ENCODE data around the gene NOL4L. TPM values are rescaled to one million over a fixed set of nuclear protein-coding genes. Genes with fewer than 3 reads are reported as not detected.

Gene NOL4L
- total RNA-seq, 6 experiments from 2014 or later = 12.0 to 16.3 (median 13.2) TPM

DNA sequence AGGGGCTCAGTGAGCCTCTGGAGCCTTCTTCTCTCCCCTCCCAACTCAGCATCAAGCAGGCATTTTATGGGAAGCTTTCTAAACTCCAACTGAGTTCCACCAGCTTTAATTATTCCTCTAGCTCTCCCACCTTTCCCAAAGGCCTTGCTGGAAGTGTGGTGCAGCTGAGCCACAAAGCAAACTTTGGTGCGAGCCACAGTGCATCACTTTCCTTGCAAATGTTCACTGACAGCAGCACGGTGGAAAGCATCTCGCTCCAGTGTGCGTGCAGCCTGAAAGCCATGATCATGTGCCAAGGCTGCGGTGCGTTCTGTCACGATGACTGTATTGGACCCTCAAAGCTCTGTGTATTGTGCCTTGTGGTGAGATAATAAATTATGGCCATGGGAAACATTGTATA is 148.2 kb downstream of the NOL4L start:
- DNase-seq = no peak
- no peak for TF ChIP-seq CTCF (IDR thresholded peaks at IDR 0.05)
- H3K4me1 Mint-ChIP-seq (ENCODE audit: low read depth) = peaks cover 25% of the 10 kb centered on the region
- peaks cover 47% of the 10 kb centered on the region for H3K36me3 Mint-ChIP-seq (ENCODE audit: low read depth)
- no peak overlapping the region for H3K4me3 Mint-ChIP-seq
- peaks cover 14% of the 10 kb centered on the region for H3K27me3 Mint-ChIP-seq (ENCODE audit: insufficient read depth)
- H3K9me3 Mint-ChIP-seq = no peaks in the 10 kb centered on the region
- no peak overlapping the region for H3K27ac Mint-ChIP-seq

GRCh38 chr20:32436142-32436861 is 148.8 kb downstream of the NOL4L start:
- TF ChIP-seq CTCF (IDR thresholded peaks at IDR 0.05) = no peak
- H3K36me3 Mint-ChIP-seq (ENCODE audit: low read depth) = peaks cover 44% of the 10 kb centered on the region
- peaks cover 12% of the 10 kb centered on the region for H3K27me3 Mint-ChIP-seq (ENCODE audit: insufficient read depth)
- H3K27ac Mint-ChIP-seq = no peak overlapping the region
- no peaks in the 10 kb centered on the region for H3K9me3 Mint-ChIP-seq
- peaks cover 25% of the 10 kb centered on the region for H3K4me1 Mint-ChIP-seq (ENCODE audit: low read depth)
- no peak for DNase-seq
- H3K4me3 Mint-ChIP-seq = no peak overlapping the region

GRCh38 chr20:32435449-32436107 is 149.6 kb downstream of the NOL4L start:
- DNase-seq = no peak
- no peak overlapping the region for H3K4me3 Mint-ChIP-seq
- H3K27ac Mint-ChIP-seq = no peak overlapping the region
- H3K4me1 Mint-ChIP-seq (ENCODE audit: low read depth) = peaks cover 25% of the 10 kb centered on the region
- TF ChIP-seq CTCF (IDR thresholded peaks at IDR 0.05) = no peak
- peaks cover 43% of the 10 kb centered on the region for H3K36me3 Mint-ChIP-seq (ENCODE audit: low read depth)
- peaks cover 6% of the 10 kb centered on the region for H3K27me3 Mint-ChIP-seq (ENCODE audit: insufficient read depth)
- H3K9me3 Mint-ChIP-seq = no peaks in the 10 kb centered on the region

GRCh38 chr20:32434434-32434833 is 150.7 kb downstream of the NOL4L start:
- peaks cover 44% of the 10 kb centered on the region for H3K36me3 Mint-ChIP-seq (ENCODE audit: low read depth)
- TF ChIP-seq CTCF (IDR thresholded peaks at IDR 0.05) = no peak
- no peaks in the 10 kb centered on the region for H3K9me3 Mint-ChIP-seq
- no peak overlapping the region; the same call in 1 of the 2 replicates for H3K27ac Mint-ChIP-seq
- H3K4me3 Mint-ChIP-seq = no peak overlapping the region
- H3K4me1 Mint-ChIP-seq (ENCODE audit: low read depth) = peaks cover 18% of the 10 kb centered on the region
- DNase-seq = no peak
- H3K27me3 Mint-ChIP-seq (ENCODE audit: insufficient read depth) = peaks cover 4% of the 10 kb centered on the region

- no peak for DNase-seq
- no peak for TF ChIP-seq CTCF (IDR thresholded peaks at IDR 0.05)
- Mint-ChIP-seq H3K27me3 (ENCODE audit: insufficient read depth) (no peaks in the 10 kb centered on the region; the same call in 1 of the 2 replicates), H3K36me3 (ENCODE audit: low read depth) (peaks cover 43% of the 10 kb centered on the region), H3K9me3 (no peaks in the 10 kb centered on the region), H3K4me1 (ENCODE audit: low read depth) (peaks cover 9% of the 10 kb centered on the region), H3K27ac (no peak overlapping the region), H3K4me3 (no peak overlapping the region)
Measured at GRCh38 chr20:32433311-32434021, 151.7 kb downstream of the NOL4L start.

Measured in HFFc6 (cell line).